Epithelial cell of proximal tubule (primary cell): ENCODE data around the gene TUBB2A. TPM values are rescaled to one million over a fixed set of nuclear protein-coding genes. Genes with fewer than 3 reads are reported as not detected.

Source experiments
- DNase-seq: peaks from one replicate; pipeline ENCODE4 v3.0.0-alpha.2; 2011; ENCODE audit warnings: low read depth
- H3K4me3 ChIP-seq: 2 replicates; pipeline ENCODE4 v1.5.1; 2011; ENCODE audit warnings: low read depth, mild to moderate bottlenecking, low read length
- CTCF ChIP-seq: conservative IDR thresholded peaks from 2 replicates; pipeline ENCODE4 v1.5.1; 2012; ENCODE audit warnings: low read depth, mild to moderate bottlenecking, low read length
- total RNA-seq: library from RNA; depleted of rRNA; stranded (reverse); fragments of >200 nt; gene quantifications from 2 replicates; pipeline ENCODE4 v1.2.3, GENCODE V29; 2015

TUBB2A gene
- total RNA-seq, 1 donor from 2014 or later, result 158 TPM

DNA sequence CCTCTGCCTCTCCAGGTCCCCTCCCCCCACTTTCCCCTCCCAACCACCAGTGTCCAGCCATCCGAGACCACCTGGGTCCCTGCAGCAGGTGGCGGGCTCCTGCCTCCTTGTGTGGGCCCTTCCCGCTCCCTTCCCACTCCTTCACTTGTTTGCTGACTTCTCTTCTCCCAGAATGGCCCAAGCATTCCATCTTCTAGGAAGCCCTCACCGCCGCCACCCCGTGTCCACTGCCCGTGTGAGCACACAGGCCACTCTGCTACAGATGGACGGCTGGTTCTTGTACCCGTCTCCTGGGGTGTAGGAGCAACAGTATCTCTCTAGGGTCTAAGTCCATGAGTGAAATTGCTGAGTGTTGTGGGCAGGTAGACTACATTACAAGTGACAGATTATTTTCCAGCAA, 23.8 kb downstream of the TUBB2A start:
- no peak for DNase-seq
- H3K4me3 ChIP-seq, result no peak overlapping the region
- no peak for TF ChIP-seq CTCF

DNA sequence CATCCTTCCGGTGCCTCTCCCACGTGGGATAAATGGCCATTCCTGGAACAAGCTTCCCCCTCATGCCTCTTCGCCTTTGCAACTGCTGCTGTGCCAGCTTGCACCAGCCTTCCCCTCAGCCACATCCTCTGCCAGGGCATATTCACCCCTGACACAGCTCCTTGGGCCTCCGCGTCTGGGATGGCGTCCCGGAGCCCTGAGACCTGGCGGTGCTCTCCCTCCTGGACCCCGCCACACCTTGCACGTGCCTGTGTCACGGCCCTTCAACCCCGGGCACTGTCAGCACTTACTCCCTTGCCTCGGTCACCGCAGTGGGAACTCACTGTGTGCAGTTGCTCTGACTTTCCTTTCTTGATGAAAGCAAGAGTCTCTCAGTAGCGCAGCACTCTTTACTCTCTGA, 25.6 kb downstream of the TUBB2A start:
- no peak for TF ChIP-seq CTCF
- no peak overlapping the region for H3K4me3 ChIP-seq
- no peak for DNase-seq

DNA sequence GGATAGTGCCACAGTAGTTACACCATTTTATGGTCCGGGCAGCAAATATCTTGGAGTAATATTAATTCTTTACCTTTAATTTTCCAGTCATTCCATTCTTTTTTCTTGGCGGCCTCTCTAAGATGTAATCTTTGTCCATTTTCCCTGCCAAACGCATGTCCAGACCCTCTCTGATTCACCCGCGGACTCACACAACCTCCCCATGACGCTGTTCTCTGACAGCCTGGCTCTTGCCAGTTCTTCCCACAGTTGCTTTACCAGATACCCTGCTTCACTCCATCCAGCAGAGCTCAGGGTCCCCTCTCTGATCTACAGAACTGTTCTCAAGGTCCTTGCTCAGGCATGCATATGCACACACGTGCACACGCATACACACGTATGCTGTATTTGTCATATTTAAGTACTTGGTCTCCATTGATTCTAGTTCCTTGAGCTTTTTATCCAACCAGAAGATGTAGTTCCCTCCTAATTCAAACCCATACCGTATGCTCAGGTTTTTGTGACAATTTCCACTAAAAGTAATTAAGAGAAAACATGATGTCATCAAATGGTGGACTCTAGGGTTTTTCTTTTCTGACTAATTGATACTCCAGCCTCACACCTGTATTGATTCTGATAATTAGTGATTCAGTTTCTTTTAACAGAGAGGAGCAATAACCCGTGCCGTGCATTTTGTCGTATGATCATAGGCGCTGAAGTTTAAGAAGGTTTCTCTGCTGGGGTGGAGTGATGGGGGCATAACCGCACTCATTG, 28.8 kb downstream of the TUBB2A start:
- H3K4me3 ChIP-seq, result no peak overlapping the region
- DNase-seq, result no peak
- TF ChIP-seq CTCF, result no peak

GRCh38 chr6:3125815-3126214, 31.5 kb downstream of the TUBB2A start:
- no peak for DNase-seq
- TF ChIP-seq CTCF, result no peak
- no peak overlapping the region for H3K4me3 ChIP-seq

- no peak for TF ChIP-seq CTCF
- no peak for DNase-seq
- no peak overlapping the region for H3K4me3 ChIP-seq
Observed at GRCh38 chr6:3124667-3125066, 32.7 kb downstream of the TUBB2A start.

DNA sequence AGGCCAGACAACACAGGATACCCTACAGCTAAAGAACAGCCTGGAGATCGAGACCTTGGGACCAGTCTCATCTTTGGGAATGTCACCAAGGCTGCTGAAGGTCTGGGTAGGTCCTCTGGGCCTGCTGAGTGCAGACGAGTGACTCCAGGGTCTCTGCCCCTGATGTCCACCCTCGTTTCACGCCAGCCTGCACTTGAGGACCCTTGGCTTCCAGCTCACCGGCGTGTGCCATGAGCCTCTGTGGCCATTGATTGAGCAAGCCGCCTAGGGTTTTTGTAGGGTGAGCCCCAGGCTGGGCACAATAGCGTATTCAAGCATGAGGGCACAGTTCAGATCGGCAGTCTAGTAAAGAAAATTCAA, 34.5 kb downstream of the TUBB2A start:
- H3K4me3 ChIP-seq, result no peak overlapping the region
- no peak for TF ChIP-seq CTCF
- DNase-seq, result no peak

- DNase-seq, result no peak
- H3K4me3 ChIP-seq, result no peak overlapping the region
- TF ChIP-seq CTCF, result no peak
Observed at GRCh38 chr6:3120765-3121089, 36.6 kb downstream of the TUBB2A start.
